SK-N-MC (cell line): ENCODE measurements around the gene TCHP.

Experiments
- EZH2 ChIP-seq: fragments of 200-600 bp; sonication (generic); IDR thresholded peaks from one replicate; pipeline ENCODE4 v1.6.1; 2017; ENCODE audit warnings: antibody characterized with exemption
- FOXP2 ChIP-seq: optimal IDR thresholded peaks from 2 replicates; pipeline ENCODE3; 2011; ENCODE audit warnings: mild to moderate bottlenecking, moderate library complexity; ENCODE audit not compliant: insufficient read depth; ENCODE audit errors: extremely low read length, control extremely low read depth
- POLR2AphosphoS5 ChIP-seq: IDR thresholded peaks from 2 replicates; pipeline ENCODE4 v1.6.1; 2012; ENCODE audit warnings: mild to moderate bottlenecking, low read depth, low read length, borderline replicate concordance

DNA sequence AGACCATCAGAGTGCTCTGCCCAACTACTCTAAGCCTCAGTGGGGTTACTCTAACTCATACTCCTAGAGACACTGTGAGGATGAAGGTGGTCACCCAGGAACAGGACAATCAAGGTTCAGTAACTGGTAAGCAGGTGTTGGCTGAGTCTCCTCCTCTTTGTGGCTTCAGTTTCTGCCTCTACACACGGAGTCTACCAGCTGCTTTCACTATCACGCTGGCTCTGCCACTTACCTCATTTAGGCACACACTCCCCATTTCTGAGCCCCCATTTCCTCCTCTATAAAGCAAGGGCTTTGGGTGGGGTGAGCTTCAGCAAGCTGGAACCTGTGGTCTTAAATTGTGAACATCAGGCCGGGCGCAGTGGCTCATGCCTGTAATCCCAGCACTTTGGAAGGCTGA, 7.3 kb upstream of the TCHP start:
- TF ChIP-seq POLR2AphosphoS5 = no peak
- no peak for TF ChIP-seq EZH2
- no peak for TF ChIP-seq FOXP2
